ENCODE data around the gene PUM2.
"Not testable (repeated sequence)": the region's sequence is repeated elsewhere in the genome, so short reads cannot be mapped to it uniquely, and the experiment has no call there.

Gene PUM2

GRCh38 chr2:20249170-20249569 lies 101.5 kb downstream of the PUM2 start:
- no peak overlapping the region for H2AFZ ChIP-seq (ENCODE audit: low read length)
- H3K27me3 ChIP-seq (replicated peaks; ENCODE audit: insufficient read depth, low read length) = no peaks in the 10 kb centered on the region
- 0 out of 2 replicates have a peak, but pooled peaks cover 16% of the 10 kb centered on the region for H3F3A ChIP-seq (ENCODE audit: insufficient read depth, low read length)
- H3K9ac ChIP-seq (ENCODE audit: low read length) = no peak overlapping the region
- no peak overlapping the region for H3K4me3 ChIP-seq (ENCODE audit: low read length)
- no peaks in the 10 kb centered on the region for H3K79me2 ChIP-seq (ENCODE audit: low read length)
- no peak overlapping the region for H3K27ac ChIP-seq (ENCODE audit: low read length)
- H4K20me1 ChIP-seq (ENCODE audit: insufficient read depth, low read length) = no peaks in the 10 kb centered on the region
- H3K9me3 ChIP-seq (replicated peaks; ENCODE audit: insufficient read depth, low read length) = no peaks in the 10 kb centered on the region
- DNase-seq = no peak
- H3K4me1 ChIP-seq (ENCODE audit: low read length) = no peaks in the 10 kb centered on the region
- no peaks in the 10 kb centered on the region for H3K9me2 ChIP-seq (replicated peaks; ENCODE audit: insufficient read depth, low read length)
- H3K4me2 ChIP-seq (ENCODE audit: low read depth, low read length) = no peak overlapping the region
- peaks cover 21% of the 10 kb centered on the region for H3K36me3 ChIP-seq (replicated peaks; ENCODE audit: insufficient read depth, low read length)
- TF ChIP-seq EZH2 (optimal IDR thresholded peaks at IDR 0.05; ENCODE audit: low read depth, low read length) = no peak
- no peak for TF ChIP-seq CTCF (IDR thresholded peaks at IDR 0.05; ENCODE audit: low read length)
- TF ChIP-seq EZH2phosphoT487 (IDR thresholded peaks at IDR 0.05; ENCODE audit: low read length) = no peak

GRCh38 chr2:20247084-20247483 lies 103.6 kb downstream of the PUM2 start:
- DNase-seq = no peak
- H3K4me2 ChIP-seq (ENCODE audit: low read depth, low read length) = no peak overlapping the region
- no peak overlapping the region for H2AFZ ChIP-seq (ENCODE audit: low read length)
- no peaks in the 10 kb centered on the region for H3K4me1 ChIP-seq (ENCODE audit: low read length)
- H3K4me3 ChIP-seq (ENCODE audit: low read length) = no peak overlapping the region
- H3K27ac ChIP-seq (ENCODE audit: low read length) = no peak overlapping the region
- H3K9me2 ChIP-seq (replicated peaks; ENCODE audit: insufficient read depth, low read length) = no peaks in the 10 kb centered on the region
- H3K79me2 ChIP-seq (ENCODE audit: low read length) = no peaks in the 10 kb centered on the region
- H4K20me1 ChIP-seq (ENCODE audit: insufficient read depth, low read length) = no peaks in the 10 kb centered on the region
- no peak for TF ChIP-seq EZH2 (optimal IDR thresholded peaks at IDR 0.05; ENCODE audit: low read depth, low read length)
- TF ChIP-seq EZH2phosphoT487 (IDR thresholded peaks at IDR 0.05; ENCODE audit: low read length) = no peak
- no peak for TF ChIP-seq CTCF (IDR thresholded peaks at IDR 0.05; ENCODE audit: low read length)
- no peaks in the 10 kb centered on the region for H3K9me3 ChIP-seq (replicated peaks; ENCODE audit: insufficient read depth, low read length)
- peaks cover 21% of the 10 kb centered on the region for H3K36me3 ChIP-seq (replicated peaks; ENCODE audit: insufficient read depth, low read length)
- H3K9ac ChIP-seq (ENCODE audit: low read length) = no peak overlapping the region
- H3K27me3 ChIP-seq (replicated peaks; ENCODE audit: insufficient read depth, low read length) = no peaks in the 10 kb centered on the region
- H3F3A ChIP-seq (ENCODE audit: insufficient read depth, low read length) = 0 out of 2 replicates have a peak, but pooled peaks cover 16% of the 10 kb centered on the region

GRCh38 chr2:20243637-20244036 lies 107.0 kb downstream of the PUM2 start:
- H3K9me3 ChIP-seq (replicated peaks; ENCODE audit: insufficient read depth, low read length); H3K27ac ChIP-seq (ENCODE audit: low read length); H3K9ac ChIP-seq (ENCODE audit: low read length); H3K4me1 ChIP-seq (ENCODE audit: low read length); DNase-seq; H2AFZ ChIP-seq (ENCODE audit: low read length); H3K4me3 ChIP-seq (ENCODE audit: low read length); H3K27me3 ChIP-seq (replicated peaks; ENCODE audit: insufficient read depth, low read length); H3K36me3 ChIP-seq (replicated peaks; ENCODE audit: insufficient read depth, low read length); H3K79me2 ChIP-seq (ENCODE audit: low read length); H3K9me2 ChIP-seq (replicated peaks; ENCODE audit: insufficient read depth, low read length); H3K4me2 ChIP-seq (ENCODE audit: low read depth, low read length); H4K20me1 ChIP-seq (ENCODE audit: insufficient read depth, low read length): not testable (repeated sequence)
- H3F3A ChIP-seq (ENCODE audit: insufficient read depth, low read length) = 0 out of 2 replicates have a peak, but pooled peaks cover 13% of the 10 kb centered on the region

- no peaks in the 10 kb centered on the region for H3K9me2 ChIP-seq (replicated peaks; ENCODE audit: insufficient read depth, low read length)
- H3K79me2 ChIP-seq (ENCODE audit: low read length) = no peaks in the 10 kb centered on the region
- H3K9ac ChIP-seq (ENCODE audit: low read length) = no peak overlapping the region
- H2AFZ ChIP-seq (ENCODE audit: low read length) = no peak overlapping the region
- TF ChIP-seq CTCF (IDR thresholded peaks at IDR 0.05; ENCODE audit: low read length) (no peak), EZH2 (optimal IDR thresholded peaks at IDR 0.05; ENCODE audit: low read depth, low read length) (no peak), EZH2phosphoT487 (IDR thresholded peaks at IDR 0.05; ENCODE audit: low read length) (no peak)
- DNase-seq = no peak
- no peak overlapping the region for H3K27ac ChIP-seq (ENCODE audit: low read length)
- H3K4me3 ChIP-seq (ENCODE audit: low read length) = no peak overlapping the region
- H4K20me1 ChIP-seq (ENCODE audit: insufficient read depth, low read length) = no peaks in the 10 kb centered on the region
- H3K27me3 ChIP-seq (replicated peaks; ENCODE audit: insufficient read depth, low read length) = no peaks in the 10 kb centered on the region
- no peak overlapping the region for H3K4me2 ChIP-seq (ENCODE audit: low read depth, low read length)
- H3K4me1 ChIP-seq (ENCODE audit: low read length) = no peaks in the 10 kb centered on the region
- H3K36me3 ChIP-seq (replicated peaks; ENCODE audit: insufficient read depth, low read length) = no peaks in the 10 kb centered on the region
- H3F3A ChIP-seq (ENCODE audit: insufficient read depth, low read length) = 0 out of 2 replicates have a peak, but pooled peaks cover 13% of the 10 kb centered on the region
- H3K9me3 ChIP-seq (replicated peaks; ENCODE audit: insufficient read depth, low read length) = no peaks in the 10 kb centered on the region
Observed at GRCh38 chr2:20242727-20243377, 107.8 kb downstream of the PUM2 start.

All from MM.1S (cell line).